Measurements from ENCODE around the gene ZNF804B. TPM values are rescaled to one million over a fixed set of nuclear protein-coding genes. Genes with fewer than 3 reads are reported as not detected.

ZNF804B gene
- total RNA-seq, 1 donor: not detected

DNA sequence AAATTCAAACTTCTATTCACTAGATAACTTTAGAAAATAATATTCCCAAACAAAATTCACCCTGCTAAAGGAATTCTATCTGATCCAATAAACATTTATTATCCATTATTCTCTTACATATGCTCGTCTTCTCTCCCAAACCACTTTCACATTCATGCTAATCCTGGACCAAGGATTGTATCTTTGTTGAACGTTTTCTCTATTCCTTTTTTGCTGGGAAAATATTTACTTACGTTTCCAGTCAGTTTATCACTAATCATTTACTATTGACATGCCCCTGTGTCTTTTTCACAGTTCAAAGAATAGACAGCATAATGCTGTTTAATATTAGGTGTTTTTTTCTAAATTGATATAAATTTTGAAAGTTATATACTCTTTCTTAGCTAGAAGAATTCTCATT is 32.9 kb downstream of the ZNF804B start:
- Histone ChIP-seq H3K4me1 (ENCODE audit: insufficient read depth, low read length) (no peaks in the 10 kb centered on the region), H3K4me3 (ENCODE audit: low read length) (no peak overlapping the region), H3K9me3 (ENCODE audit: low read depth, low read length) (no peaks in the 10 kb centered on the region), H3K27me3 (ENCODE audit: insufficient read depth, low read length) (no peaks in the 10 kb centered on the region)

DNA sequence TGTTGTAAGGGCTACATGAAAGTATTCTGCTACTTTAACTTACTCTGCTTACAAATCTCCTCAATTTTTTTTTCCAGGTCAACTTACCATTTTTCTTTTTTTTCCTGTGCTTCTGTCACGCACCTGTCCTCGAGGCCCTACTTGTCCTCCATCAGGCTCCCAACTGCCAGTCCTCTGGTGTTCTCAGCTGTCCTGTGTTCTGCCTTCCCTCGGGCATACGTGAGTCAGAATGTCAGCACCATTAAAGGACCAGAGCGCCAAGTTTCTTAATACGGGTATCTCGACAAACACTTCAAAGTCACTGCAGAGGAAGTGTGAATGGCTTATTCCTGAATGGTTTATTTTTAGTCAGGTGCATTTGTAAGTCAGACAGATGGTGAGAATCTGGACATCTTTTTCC is 36.1 kb downstream of the ZNF804B start, which contains the start of gene TEX47:
TSS of gene TEX47 (minus strand) at position 185 of the 400 bp plus-strand sequence. CDS start 795 bp downstream, outside the sequence.
- H3K4me3 ChIP-seq (ENCODE audit: low read length): no peak within 1 kb of the TSS
- H3K27me3 ChIP-seq (ENCODE audit: insufficient read depth, low read length): no peaks in the 10 kb centered on the region
- no peaks in the 10 kb centered on the region for H3K9me3 ChIP-seq (ENCODE audit: low read depth, low read length)
- H3K4me1 ChIP-seq (ENCODE audit: insufficient read depth, low read length): no peaks in the 10 kb centered on the region

DNA sequence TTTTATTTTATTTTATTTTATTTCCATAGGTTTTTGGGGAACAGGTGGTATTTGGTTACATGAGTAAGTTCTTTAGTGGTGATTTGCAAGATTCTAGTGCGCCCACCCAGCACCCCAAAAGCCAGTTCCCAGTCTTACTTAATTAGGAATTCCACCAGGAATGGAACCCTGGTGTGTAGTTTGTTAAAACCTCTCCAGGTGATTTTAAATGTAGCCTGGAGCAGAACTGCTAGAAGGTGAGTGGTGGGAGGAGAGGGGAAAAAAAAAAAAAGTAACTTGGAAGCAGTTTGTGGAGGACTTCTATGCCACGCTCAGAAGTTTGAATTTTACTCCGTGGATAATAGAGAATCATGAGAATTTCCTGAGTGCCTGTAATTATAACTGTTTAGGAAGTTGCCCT is 41.5 kb downstream of the ZNF804B start:
- Histone ChIP-seq H3K27me3 (ENCODE audit: insufficient read depth, low read length) (no peaks in the 10 kb centered on the region), H3K9me3 (ENCODE audit: low read depth, low read length) (no peaks in the 10 kb centered on the region), H3K4me1 (ENCODE audit: insufficient read depth, low read length) (no peaks in the 10 kb centered on the region), H3K4me3 (ENCODE audit: low read length) (no peak overlapping the region)

DNA sequence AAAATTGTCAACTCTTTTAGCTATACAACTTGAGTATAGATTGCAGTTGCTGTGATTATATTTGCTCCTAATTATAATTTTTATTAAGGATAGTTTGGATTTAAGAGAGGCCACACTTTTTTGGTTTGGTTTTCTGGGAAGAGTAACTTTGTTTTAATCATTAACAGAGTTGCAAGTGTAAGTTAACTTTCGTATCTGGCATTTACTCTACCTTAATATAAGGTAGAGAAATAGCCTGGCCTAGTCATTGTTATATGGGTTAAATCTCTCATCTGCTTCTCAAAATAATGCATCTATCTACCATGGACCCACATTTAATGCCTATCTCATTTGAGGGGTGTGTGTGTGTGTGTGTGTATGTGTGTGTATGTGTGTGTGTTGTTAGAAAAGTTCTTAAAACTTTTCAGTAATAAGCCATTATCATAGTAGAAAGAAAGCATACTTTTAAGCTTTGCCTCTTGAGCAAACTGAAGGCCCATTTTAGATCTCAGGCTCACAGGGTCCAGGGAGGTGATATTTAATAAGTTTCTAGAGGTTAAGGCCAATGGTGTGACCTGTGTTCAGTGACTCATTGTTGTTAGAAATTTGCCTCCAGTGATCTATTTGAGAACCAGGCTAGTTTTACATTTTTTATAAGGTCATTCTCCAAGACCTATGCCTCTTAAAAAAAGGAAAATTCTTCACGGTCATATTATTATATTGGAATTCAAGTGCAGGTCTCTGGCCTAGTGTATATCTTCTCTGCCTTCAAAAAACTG is 47.0 kb downstream of the ZNF804B start:
- Histone ChIP-seq H3K4me1 (ENCODE audit: insufficient read depth, low read length) (no peaks in the 10 kb centered on the region), H3K9me3 (ENCODE audit: low read depth, low read length) (no peaks in the 10 kb centered on the region), H3K27me3 (ENCODE audit: insufficient read depth, low read length) (no peaks in the 10 kb centered on the region), H3K4me3 (ENCODE audit: low read length) (no peak overlapping the region)

GRCh38 chr7:88818552-88818951 is 59.1 kb downstream of the ZNF804B start:
- H3K4me3 ChIP-seq (ENCODE audit: low read length): no peak overlapping the region
- H3K4me1 ChIP-seq (ENCODE audit: insufficient read depth, low read length): no peaks in the 10 kb centered on the region
- no peaks in the 10 kb centered on the region for H3K9me3 ChIP-seq (ENCODE audit: low read depth, low read length)
- no peaks in the 10 kb centered on the region for H3K27me3 ChIP-seq (ENCODE audit: insufficient read depth, low read length)

DNA sequence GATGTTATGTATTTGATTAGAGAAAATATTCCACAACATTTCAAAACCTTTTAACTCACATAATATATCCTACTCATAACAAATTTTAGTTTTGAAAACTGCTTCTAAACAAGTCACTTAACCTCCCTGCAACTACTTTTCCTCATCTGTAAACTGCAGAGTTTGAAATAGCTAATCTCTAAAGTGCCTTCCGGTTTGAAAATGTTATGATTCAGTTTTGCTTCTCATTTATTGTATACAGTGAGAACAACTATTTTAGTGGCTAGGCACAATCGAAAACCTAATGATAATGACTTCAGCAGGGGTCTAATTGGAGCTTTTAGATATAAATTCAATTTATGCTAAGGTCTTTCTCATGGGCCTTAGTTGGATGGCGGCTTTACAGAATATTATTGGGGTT is 66.7 kb downstream of the ZNF804B start:
- no peaks in the 10 kb centered on the region for H3K27me3 ChIP-seq (ENCODE audit: insufficient read depth, low read length)
- H3K4me3 ChIP-seq (ENCODE audit: low read length): no peak overlapping the region
- no peaks in the 10 kb centered on the region for H3K9me3 ChIP-seq (ENCODE audit: low read depth, low read length)
- H3K4me1 ChIP-seq (ENCODE audit: insufficient read depth, low read length): no peaks in the 10 kb centered on the region

GRCh38 chr7:88835147-88835728 is 75.7 kb downstream of the ZNF804B start:
- no peaks in the 10 kb centered on the region for H3K4me1 ChIP-seq (ENCODE audit: insufficient read depth, low read length)
- H3K27me3 ChIP-seq (ENCODE audit: insufficient read depth, low read length): no peaks in the 10 kb centered on the region
- no peak overlapping the region for H3K4me3 ChIP-seq (ENCODE audit: low read length)
- no peaks in the 10 kb centered on the region for H3K9me3 ChIP-seq (ENCODE audit: low read depth, low read length)

DNA sequence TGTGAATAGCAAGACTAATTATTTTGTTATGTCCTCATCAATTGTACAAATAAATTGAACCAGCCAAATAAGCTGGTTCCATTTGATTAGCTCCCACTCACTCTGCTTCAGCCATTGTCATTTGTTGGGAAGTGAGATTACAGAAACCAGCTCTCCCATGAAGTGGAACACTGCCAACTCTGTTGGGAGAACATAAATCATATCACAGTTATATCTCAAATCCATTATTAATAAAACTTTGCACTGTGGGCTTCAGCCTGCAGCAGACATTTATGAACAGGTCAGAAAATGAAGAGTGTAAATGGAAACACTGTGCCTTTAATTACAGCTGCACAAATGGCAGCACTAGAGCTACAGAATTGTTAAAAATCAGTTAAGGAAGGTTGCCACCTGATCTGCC is 82.7 kb downstream of the ZNF804B start:
- Histone ChIP-seq H3K4me1 (ENCODE audit: insufficient read depth, low read length) (no peaks in the 10 kb centered on the region), H3K27me3 (ENCODE audit: insufficient read depth, low read length) (no peaks in the 10 kb centered on the region), H3K9me3 (ENCODE audit: low read depth, low read length) (no peaks in the 10 kb centered on the region), H3K4me3 (ENCODE audit: low read length) (no peak overlapping the region)

GRCh38 chr7:88845091-88845490 is 85.6 kb downstream of the ZNF804B start:
- H3K4me3 ChIP-seq (ENCODE audit: low read length): no peak overlapping the region
- no peaks in the 10 kb centered on the region for H3K9me3 ChIP-seq (ENCODE audit: low read depth, low read length)
- H3K27me3 ChIP-seq (ENCODE audit: insufficient read depth, low read length): no peaks in the 10 kb centered on the region
- H3K4me1 ChIP-seq (ENCODE audit: insufficient read depth, low read length): no peaks in the 10 kb centered on the region

DNA sequence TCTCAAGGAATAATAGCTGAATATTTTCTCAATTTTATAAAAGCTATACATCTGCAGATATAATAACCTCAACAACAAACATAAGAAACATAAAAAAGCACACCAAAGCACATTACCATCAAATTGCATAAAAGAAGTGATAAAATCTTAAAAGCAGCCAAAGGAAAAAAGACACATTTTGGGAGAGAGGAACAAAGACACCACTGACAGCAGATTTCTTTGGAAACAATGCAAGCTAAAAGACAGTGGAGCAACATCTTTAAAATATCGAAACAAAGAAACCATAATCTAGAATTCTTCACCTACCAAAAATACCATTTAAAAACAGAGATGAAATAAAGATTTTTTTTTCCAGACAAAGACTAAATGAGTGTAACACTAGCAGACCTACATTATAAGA is 91.7 kb downstream of the ZNF804B start:
- Histone ChIP-seq H3K27me3 (ENCODE audit: insufficient read depth, low read length) (no peaks in the 10 kb centered on the region), H3K4me1 (ENCODE audit: insufficient read depth, low read length) (no peaks in the 10 kb centered on the region), H3K4me3 (ENCODE audit: low read length) (no peak overlapping the region), H3K9me3 (ENCODE audit: low read depth, low read length) (peaks cover 5% of the 10 kb centered on the region)

DNA sequence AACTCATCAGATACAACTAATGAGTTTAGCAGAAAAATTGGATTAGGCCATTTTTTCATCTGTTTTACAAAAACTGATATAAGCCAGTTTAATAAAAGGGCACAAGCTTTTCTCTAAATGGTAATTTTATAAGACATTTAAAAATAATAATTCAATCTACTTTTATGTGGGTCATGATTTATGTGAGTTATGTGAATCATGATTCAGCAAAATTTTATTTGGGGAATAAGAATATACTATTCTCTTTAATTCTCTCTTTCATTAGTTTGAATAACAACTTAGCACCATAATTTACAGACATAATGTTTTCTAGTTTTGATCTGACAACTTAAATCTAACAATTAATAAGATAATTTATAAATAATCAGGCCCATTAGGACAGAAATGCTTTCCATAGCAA is 99.8 kb downstream of the ZNF804B start:
- H3K4me1 ChIP-seq (ENCODE audit: insufficient read depth, low read length): no peaks in the 10 kb centered on the region
- H3K27me3 ChIP-seq (ENCODE audit: insufficient read depth, low read length): no peaks in the 10 kb centered on the region
- no peak overlapping the region for H3K4me3 ChIP-seq (ENCODE audit: low read length)
- H3K9me3 ChIP-seq (ENCODE audit: low read depth, low read length): no peaks in the 10 kb centered on the region

- no peaks in the 10 kb centered on the region for H3K27me3 ChIP-seq (ENCODE audit: insufficient read depth, low read length)
- H3K4me1 ChIP-seq (ENCODE audit: insufficient read depth, low read length): no peaks in the 10 kb centered on the region
- no peak overlapping the region for H3K4me3 ChIP-seq (ENCODE audit: low read length)
- H3K9me3 ChIP-seq (ENCODE audit: low read depth, low read length): no peaks in the 10 kb centered on the region
These were observed 106.9 kb downstream of the ZNF804B start for GRCh38 chr7:88866265-88866863.

DNA sequence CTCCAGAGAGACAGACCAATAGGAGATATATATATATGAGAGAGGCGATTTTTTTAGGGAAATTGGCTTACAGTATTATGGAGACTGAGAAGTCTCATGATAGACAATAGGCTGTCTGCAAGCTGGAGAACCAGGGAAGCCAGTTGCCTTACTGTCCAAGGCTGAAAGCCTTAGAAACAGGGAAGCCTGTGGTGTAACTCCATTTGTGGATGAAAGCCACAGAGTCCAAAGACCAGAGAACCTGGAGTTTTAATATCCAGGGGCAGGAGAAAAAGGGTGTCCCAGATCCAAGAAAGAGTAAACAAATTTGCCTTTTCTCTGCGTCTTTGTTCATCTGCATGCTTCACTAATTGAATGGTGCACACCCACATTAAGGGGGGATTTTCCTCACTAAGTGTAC is 107.7 kb downstream of the ZNF804B start:
- Histone ChIP-seq H3K4me1 (ENCODE audit: insufficient read depth, low read length) (no peaks in the 10 kb centered on the region), H3K27me3 (ENCODE audit: insufficient read depth, low read length) (no peaks in the 10 kb centered on the region), H3K9me3 (ENCODE audit: low read depth, low read length) (no peaks in the 10 kb centered on the region), H3K4me3 (ENCODE audit: low read length) (no peak overlapping the region)

DNA sequence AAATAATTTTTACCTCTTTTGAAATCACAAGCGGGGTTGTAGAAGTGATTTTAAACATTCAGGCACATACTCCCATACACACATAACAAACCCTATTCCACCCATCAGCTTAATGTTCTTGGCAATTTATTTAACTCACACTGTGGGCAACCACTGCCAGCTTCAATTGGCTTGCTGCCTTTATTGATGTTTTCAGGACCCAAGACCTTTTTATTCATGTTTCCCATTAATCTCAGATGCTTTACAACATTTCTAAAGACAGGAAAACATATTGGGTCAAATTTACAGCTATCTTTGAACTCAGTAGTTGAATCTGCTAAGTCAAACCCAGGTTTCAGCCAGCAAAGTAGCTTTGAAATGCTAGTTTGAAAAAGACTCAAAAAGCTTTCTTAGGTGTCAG is 109.0 kb downstream of the ZNF804B start:
- no peaks in the 10 kb centered on the region for H3K27me3 ChIP-seq (ENCODE audit: insufficient read depth, low read length)
- no peaks in the 10 kb centered on the region for H3K4me1 ChIP-seq (ENCODE audit: insufficient read depth, low read length)
- no peaks in the 10 kb centered on the region for H3K9me3 ChIP-seq (ENCODE audit: low read depth, low read length)
- no peak overlapping the region for H3K4me3 ChIP-seq (ENCODE audit: low read length)

DNA sequence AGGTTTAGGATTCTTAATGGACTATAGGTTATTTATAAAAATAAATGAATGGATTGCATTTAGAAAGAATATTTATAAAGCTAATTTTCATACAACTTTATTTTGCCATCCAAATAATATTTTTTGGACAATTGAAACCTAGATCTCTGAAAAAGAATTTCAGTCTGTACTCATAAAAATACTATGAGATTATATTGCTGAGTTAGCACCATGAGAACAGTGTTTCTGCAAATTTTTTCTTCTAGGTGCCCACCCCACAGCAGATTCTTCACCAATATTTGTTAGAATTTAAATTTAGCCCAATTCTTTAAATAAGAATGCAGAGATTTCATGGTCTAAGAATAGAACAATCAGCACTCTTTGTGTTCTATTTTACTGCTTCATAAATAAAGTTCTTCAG is 121.6 kb downstream of the ZNF804B start:
- Histone ChIP-seq H3K4me3 (ENCODE audit: low read length) (no peak overlapping the region), H3K27me3 (ENCODE audit: insufficient read depth, low read length) (no peaks in the 10 kb centered on the region), H3K9me3 (ENCODE audit: low read depth, low read length) (no peaks in the 10 kb centered on the region), H3K4me1 (ENCODE audit: insufficient read depth, low read length) (no peaks in the 10 kb centered on the region)

- no peaks in the 10 kb centered on the region for H3K9me3 ChIP-seq (ENCODE audit: low read depth, low read length)
- H3K27me3 ChIP-seq (ENCODE audit: insufficient read depth, low read length): no peaks in the 10 kb centered on the region
These were observed 125.6 kb downstream of the ZNF804B start for GRCh38 chr7:88885131-88885530.

More at GRCh38 chr7:88885131-88885530, 125.6 kb downstream of the ZNF804B start:
- no peaks in the 10 kb centered on the region for H3K4me1 ChIP-seq (ENCODE audit: insufficient read depth, low read length)
- no peak overlapping the region for H3K4me3 ChIP-seq (ENCODE audit: low read length)
